Caco-2 (cell line): ENCODE results near the gene ATXN7L1. TPM values are rescaled to one million over a fixed set of nuclear protein-coding genes. Genes with fewer than 3 reads are reported as not detected.

ENCODE experiments used
- BruUV-seq: library from RNA; stranded (reverse); fragments of 400-500 nt; replicated peaks from 2 replicates; lab custom pipeline; 2021; lab: Mats Ljungman, UMichigan
- CTCF ChIA-PET: fragments of 300-600 bp; sonication (Branson Sonifier 250); formaldehyde crosslinking; loops from one replicate; lab custom pipeline; 2022; ENCODE audit warnings: antibody characterized with exemption; lab: Charles Lee
- POLR2A ChIA-PET: fragments of 300-600 bp; sonication (Branson Sonifier 250); formaldehyde crosslinking; loops from one replicate; lab custom pipeline; 2022; ENCODE audit warnings: antibody characterized with exemption; lab: Charles Lee
- DNase-seq, 2 experiments: peaks; one replicate each; pipeline versions ENCODE4 v3.0.0 to v3.0.0-alpha.2; 2020 to 2022
- H3K27me3 ChIP-seq: replicated peaks from 2 replicates; pipeline ENCODE4 v1.6.0; 2011; ENCODE audit warnings: low read length; ENCODE audit not compliant: control insufficient read depth, insufficient read depth
- H3K36me3 ChIP-seq: 2 replicates; pipeline ENCODE4 v1.5.1; 2011; ENCODE audit warnings: low read length; ENCODE audit not compliant: control insufficient read depth, insufficient read depth
- H3K4me1 ChIP-seq: fragments of 250-450 bp; sonication (Bioruptor Pico); 2 replicates; pipeline ENCODE4 v1.5.1; 2020; ENCODE audit warnings: mild to moderate bottlenecking
- H3K4me3 ChIP-seq: 2 replicates; pipeline ENCODE4 v1.5.1; 2011; ENCODE audit warnings: low read depth, mild to moderate bottlenecking, control low read depth, low read length
- H3K9me3 ChIP-seq: fragments of 250-450 bp; sonication (Bioruptor Pico); 2 replicates; pipeline ENCODE4 v1.5.1; 2020; ENCODE audit warnings: mild to moderate bottlenecking, moderate library complexity
- H3K27ac Mint-ChIP-seq: one replicate; pipeline ENCODE4 v1.8.0; 2022; ENCODE audit warnings: mixed read lengths; ENCODE audit not compliant: unreplicated experiment
- H3K27me3 Mint-ChIP-seq: one replicate; pipeline ENCODE4 v1.8.0; 2022; ENCODE audit warnings: mixed read lengths; ENCODE audit not compliant: insufficient read depth, unreplicated experiment
- H3K36me3 Mint-ChIP-seq: one replicate; pipeline ENCODE4 v1.8.0; 2022; ENCODE audit warnings: mild to moderate bottlenecking, mixed read lengths; ENCODE audit not compliant: insufficient read depth, unreplicated experiment
- H3K4me1 Mint-ChIP-seq: one replicate; pipeline ENCODE4 v1.8.0; 2022; ENCODE audit warnings: low read depth, mixed read lengths; ENCODE audit not compliant: unreplicated experiment
- H3K4me3 Mint-ChIP-seq: one replicate; pipeline ENCODE4 v1.8.0; 2022; ENCODE audit warnings: mild to moderate bottlenecking, moderate library complexity, mixed read lengths; ENCODE audit not compliant: unreplicated experiment
- H3K9me3 Mint-ChIP-seq: one replicate; pipeline ENCODE4 v1.8.0; 2022; ENCODE audit warnings: mixed read lengths; ENCODE audit not compliant: unreplicated experiment
- CTCF ChIP-seq, 2 experiments: fragments of 200-600 bp in 1 of 2; IDR thresholded peaks; 1 replicate in 1 of 2; 2 replicates in 1 of 2; pipeline versions ENCODE4 v1.5.1 to v1.8.0; 2011 to 2022; ENCODE audit warnings: antibody characterized with exemption in 1 of 2, control low read depth in 1 of 2, inconsistent platforms in 1 of 2, low read depth in 1 of 2, low read length in 1 of 2, mild to moderate bottlenecking in 1 of 2, moderate library complexity in 1 of 2; ENCODE audit not compliant: insufficient read depth in 1 of 2, severe bottlenecking in 1 of 2, unreplicated experiment in 1 of 2
- intact Hi-C: fragments of 100-400 bp; cut with micrococcal nuclease; formaldehyde crosslinking; loops from one replicate; pipeline ENCODE4 v1.10.0; 2022; ENCODE audit not compliant: unreplicated experiment
- total RNA-seq: library from RNA; stranded (reverse); gene quantifications from 2 replicates; pipeline ENCODE4 v1.2.3, GENCODE V29; 2022

The ATXN7L1 gene
- total RNA-seq, 1 experiment from 2014 or later = 14.1 TPM

GRCh38 chr7:105744258-105744657 lies 132.1 kb downstream of the ATXN7L1 start:
- Mint-ChIP-seq H3K27ac (no peak overlapping the region), H3K4me1 (no peaks in the 10 kb centered on the region), H3K4me3 (no peak overlapping the region), H3K27me3 (no peaks in the 10 kb centered on the region), H3K36me3 (no peaks in the 10 kb centered on the region), H3K9me3 (no peaks in the 10 kb centered on the region)
- no peaks in the 10 kb centered on the region for H3K9me3 ChIP-seq
- TF ChIP-seq CTCF (IDR thresholded peaks at IDR 0.05; ENCODE audit: insufficient read depth in 1 of 2, low read depth in 1 of 2, low read length in 1 of 2, severe bottlenecking in 1 of 2, unreplicated experiment in 1 of 2) = no peak
- H3K36me3 ChIP-seq = no peaks in the 10 kb centered on the region
- no peaks in the 10 kb centered on the region for H3K27me3 ChIP-seq
- ChIA-PET POLR2A (no interaction called here), CTCF (no interaction called here)
- no peak overlapping the region for H3K4me3 ChIP-seq
- BruUV-seq = no TSS peak
- no peaks in the 10 kb centered on the region for H3K4me1 ChIP-seq
- no peak for DNase-seq
- intact Hi-C loops = no loop called here

GRCh38 chr7:105743351-105744090 lies 132.9 kb downstream of the ATXN7L1 start:
- POLR2A ChIA-PET = interaction anchor here (0.5 kb wide), 1 partner anchor 132 kb away, joined by 3 read pairs; no protein-coding TSS in a partner anchor
- Mint-ChIP-seq H3K4me3 (no peak overlapping the region), H3K36me3 (no peaks in the 10 kb centered on the region), H3K4me1 (no peaks in the 10 kb centered on the region), H3K9me3 (no peaks in the 10 kb centered on the region), H3K27ac (no peak overlapping the region), H3K27me3 (no peaks in the 10 kb centered on the region)
- Histone ChIP-seq H3K9me3 (no peaks in the 10 kb centered on the region), H3K36me3 (no peaks in the 10 kb centered on the region), H3K4me1 (no peaks in the 10 kb centered on the region), H3K4me3 (no peak overlapping the region), H3K27me3 (no peaks in the 10 kb centered on the region)
- no peak for DNase-seq
- no peak for TF ChIP-seq CTCF (IDR thresholded peaks at IDR 0.05; ENCODE audit: insufficient read depth in 1 of 2, low read depth in 1 of 2, low read length in 1 of 2, severe bottlenecking in 1 of 2, unreplicated experiment in 1 of 2)
- intact Hi-C loops = no loop called here
- BruUV-seq = no TSS peak
- CTCF ChIA-PET = no interaction called here

DNA sequence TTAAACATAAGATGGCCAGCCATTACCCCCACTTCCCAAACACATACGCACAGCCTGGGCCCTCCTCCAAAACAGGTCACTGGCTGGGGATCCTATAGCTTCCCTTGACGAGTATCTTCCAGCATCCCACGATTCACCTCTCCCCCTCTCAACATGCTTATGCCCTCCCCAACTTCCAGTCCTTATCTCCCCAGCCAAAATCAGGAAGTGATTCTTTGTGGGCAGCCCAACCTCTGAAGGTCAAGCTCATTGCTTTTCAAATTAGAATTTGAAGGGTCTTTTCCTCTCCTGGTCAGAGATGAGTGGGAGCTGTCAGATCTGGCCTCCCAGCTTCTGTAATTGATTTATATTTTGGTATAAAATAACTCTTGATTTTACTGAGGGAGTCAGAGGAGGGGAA lies 133.6 kb downstream of the ATXN7L1 start:
- no peak overlapping the region for H3K4me3 Mint-ChIP-seq
- H3K9me3 Mint-ChIP-seq = no peaks in the 10 kb centered on the region
- no peaks in the 10 kb centered on the region for H3K36me3 ChIP-seq
- H3K36me3 Mint-ChIP-seq = no peaks in the 10 kb centered on the region
- H3K4me1 ChIP-seq = no peaks in the 10 kb centered on the region
- no peaks in the 10 kb centered on the region for H3K9me3 ChIP-seq
- no TSS peak for BruUV-seq
- no peak overlapping the region for H3K27ac Mint-ChIP-seq
- CTCF ChIA-PET = no interaction called here
- POLR2A ChIA-PET = interaction anchor here (0.5 kb wide), 1 partner anchor 133 kb away, joined by 3 read pairs; no protein-coding TSS in a partner anchor
- H3K4me1 Mint-ChIP-seq = no peaks in the 10 kb centered on the region
- H3K27me3 ChIP-seq = no peaks in the 10 kb centered on the region
- TF ChIP-seq CTCF (IDR thresholded peaks at IDR 0.05; ENCODE audit: insufficient read depth in 1 of 2, low read depth in 1 of 2, low read length in 1 of 2, severe bottlenecking in 1 of 2, unreplicated experiment in 1 of 2) = no peak
- DNase-seq = no peak
- no peak overlapping the region for H3K4me3 ChIP-seq
- intact Hi-C loops = no loop called here
- no peaks in the 10 kb centered on the region for H3K27me3 Mint-ChIP-seq
